Measurements from ENCODE around the gene SLCO2A1.

GRCh38 chr3:133944641-133945380, 84.9 kb downstream of the SLCO2A1 start:
- TF ChIP-seq CTCF (IDR thresholded peaks at IDR 0.05) (no peak), POLR2A (IDR thresholded peaks at IDR 0.05) (no peak)

Data from body of pancreas (tissue), 4 donors.